GM19239 (cell line): ENCODE data around the gene BAIAP2L1.

Experiments used
- DNase-seq: peaks from one replicate; pipeline ENCODE4 v3.0.0; 2011; ENCODE audit warnings: low spot score; ENCODE audit not compliant: insufficient read length
- FAIRE-seq: peaks from 2 replicates; lab custom pipeline; 2011; peaks lifted over from hg19 to GRCh38; lab: Jason Lieb, UNC

The BAIAP2L1 gene

GRCh38 chr7:98362517-98362916 is 38.4 kb downstream of the BAIAP2L1 start:
- no peak for DNase-seq
- FAIRE-seq, result no peak

- DNase-seq (no peak), FAIRE-seq (no peak)
Measured at GRCh38 chr7:98360221-98361130, 40.4 kb downstream of the BAIAP2L1 start.

GRCh38 chr7:98359395-98359794 is 41.5 kb downstream of the BAIAP2L1 start:
- DNase-seq, result no peak
- no peak for FAIRE-seq

- DNase-seq (no peak), FAIRE-seq (no peak)
Measured at GRCh38 chr7:98358706-98359105, 42.2 kb downstream of the BAIAP2L1 start.

- no peak for DNase-seq
Measured at GRCh38 chr7:98357751-98358161, 43.1 kb downstream of the BAIAP2L1 start.

GRCh38 chr7:98355250-98355538 is 45.7 kb downstream of the BAIAP2L1 start:
- DNase-seq (no peak), FAIRE-seq (no peak)

More at GRCh38 chr7:98357751-98358161, 43.1 kb downstream of the BAIAP2L1 start:
- FAIRE-seq, result no peak

GRCh38 chr7:98354511-98355249 is 46.2 kb downstream of the BAIAP2L1 start:
- no peak for DNase-seq
- FAIRE-seq, result no peak

- no peak for DNase-seq
- FAIRE-seq, result no peak
Measured at GRCh38 chr7:98354052-98354451, 46.8 kb downstream of the BAIAP2L1 start.

GRCh38 chr7:98352621-98353020 is 48.3 kb downstream of the BAIAP2L1 start:
- FAIRE-seq, result no peak
- DNase-seq, result no peak

GRCh38 chr7:98351136-98351535 is 49.8 kb downstream of the BAIAP2L1 start:
- FAIRE-seq (no peak), DNase-seq (no peak)

GRCh38 chr7:98348726-98349474 is 52.0 kb downstream of the BAIAP2L1 start:
- DNase-seq (no peak), FAIRE-seq (no peak)

GRCh38 chr7:98346515-98347069 is 54.3 kb downstream of the BAIAP2L1 start:
- FAIRE-seq, result no peak

GRCh38 chr7:98341106-98341505 is 59.8 kb downstream of the BAIAP2L1 start:
- FAIRE-seq (no peak), DNase-seq (no peak)

More at GRCh38 chr7:98346515-98347069, 54.3 kb downstream of the BAIAP2L1 start:
- DNase-seq, result no peak

GRCh38 chr7:98339043-98339442 is 61.8 kb downstream of the BAIAP2L1 start:
- DNase-seq (no peak), FAIRE-seq (no peak)

GRCh38 chr7:98338441-98338840 is 62.4 kb downstream of the BAIAP2L1 start:
- FAIRE-seq (no peak), DNase-seq (no peak)

GRCh38 chr7:98335411-98335977 is 65.4 kb downstream of the BAIAP2L1 start:
- FAIRE-seq (no peak), DNase-seq (no peak)

- no peak for FAIRE-seq
Measured at GRCh38 chr7:98334081-98334480, 66.8 kb downstream of the BAIAP2L1 start.

GRCh38 chr7:98330926-98331529 is 69.9 kb downstream of the BAIAP2L1 start:
- no peak for FAIRE-seq
- DNase-seq, result no peak

More at GRCh38 chr7:98334081-98334480, 66.8 kb downstream of the BAIAP2L1 start:
- DNase-seq, result no peak

- DNase-seq, result no peak
Measured at GRCh38 chr7:98329791-98330373, 71.0 kb downstream of the BAIAP2L1 start.

More at GRCh38 chr7:98329791-98330373, 71.0 kb downstream of the BAIAP2L1 start:
- FAIRE-seq, result no peak
